GM20000 (cell line): ENCODE measurements around the gene FHIT.

ENCODE experiments used
- DNase-seq: peaks from one replicate; pipeline ENCODE4 v3.0.0; 2012; ENCODE audit warnings: low spot score
- CTCF ChIP-seq: IDR thresholded peaks from 2 replicates; pipeline ENCODE4 v1.5.1; 2012; ENCODE audit warnings: mild to moderate bottlenecking, control low read depth; ENCODE audit errors: extremely low read depth, missing control alignments

The FHIT gene

GRCh38 chr3:60028233-60028632, 1223.0 kb downstream of the FHIT start:
- TF ChIP-seq CTCF = no peak
- no peak for DNase-seq

GRCh38 chr3:60027335-60027734, 1223.9 kb downstream of the FHIT start:
- DNase-seq = no peak
- TF ChIP-seq CTCF = no peak

GRCh38 chr3:60025096-60026050, 1225.9 kb downstream of the FHIT start:
- no peak for DNase-seq
- TF ChIP-seq CTCF = no peak

GRCh38 chr3:60024400-60024799, 1226.9 kb downstream of the FHIT start:
- no peak for TF ChIP-seq CTCF
- DNase-seq = no peak

- TF ChIP-seq CTCF = no peak
- no peak for DNase-seq
Observed at GRCh38 chr3:60023189-60023588, 1228.1 kb downstream of the FHIT start.

- DNase-seq = peak; percentile 2
- TF ChIP-seq CTCF = no peak
Observed at GRCh38 chr3:60017631-60018030, 1233.6 kb downstream of the FHIT start.

- DNase-seq = no peak
- TF ChIP-seq CTCF = no peak
Observed at GRCh38 chr3:60015032-60015705, 1236.1 kb downstream of the FHIT start.
